NCI-H446 (cell line): ENCODE data around the gene ATP8A2.

ENCODE experiments used
- DNase-seq, 2 experiments: peaks; one replicate each; lab custom pipeline; 2025; lab: John Stamatoyannopoulos, UW

Gene ATP8A2

GRCh38 chr13:26074706-26075105 lies 702.9 kb downstream of the ATP8A2 start:
- DNase-seq = no peak
